Brain microvascular endothelial cell (primary cell): ENCODE results near the gene SLC35E2B.

Experiments used
- DNase-seq: peaks from one replicate; pipeline ENCODE4 v3.0.0-alpha.2; 2020
- H3K27ac ChIP-seq: fragments of 250-450 bp; sonication (Bioruptor Pico); 2 replicates; pipeline ENCODE4 v1.5.1; 2020; ENCODE audit warnings: mild to moderate bottlenecking, moderate library complexity
- H3K27me3 ChIP-seq: fragments of 250-450 bp; sonication (Bioruptor Pico); replicated peaks from 2 replicates; pipeline ENCODE4 v1.5.1; 2020; ENCODE audit warnings: mild to moderate bottlenecking
- H3K36me3 ChIP-seq: fragments of 250-450 bp; sonication (Bioruptor Pico); replicated peaks from 2 replicates; pipeline ENCODE4 v1.5.1; 2020; ENCODE audit warnings: mild to moderate bottlenecking
- H3K4me3 ChIP-seq: 2 replicates; pipeline ENCODE4 v1.5.1; 2011; ENCODE audit warnings: low read depth, mild to moderate bottlenecking, control low read depth, low read length, moderate library complexity
- in situ Hi-C: cut with HindIII; loops from 2 replicates; pipeline ENCODE4 v1.10.0; 2017; ENCODE audit warnings: low sequenced_read_pairs, low pct_ligation_motif_present
- TF ChIP-seq, protein P1 (sequence below): IDR thresholded peaks from 2 replicates; pipeline ENCODE4 v1.5.1; 2011; ENCODE audit warnings: low read depth, mild to moderate bottlenecking, moderate library complexity, low read length, control low read depth, inconsistent platforms; ENCODE audit errors: missing control alignments

SLC35E2B gene

DNA sequence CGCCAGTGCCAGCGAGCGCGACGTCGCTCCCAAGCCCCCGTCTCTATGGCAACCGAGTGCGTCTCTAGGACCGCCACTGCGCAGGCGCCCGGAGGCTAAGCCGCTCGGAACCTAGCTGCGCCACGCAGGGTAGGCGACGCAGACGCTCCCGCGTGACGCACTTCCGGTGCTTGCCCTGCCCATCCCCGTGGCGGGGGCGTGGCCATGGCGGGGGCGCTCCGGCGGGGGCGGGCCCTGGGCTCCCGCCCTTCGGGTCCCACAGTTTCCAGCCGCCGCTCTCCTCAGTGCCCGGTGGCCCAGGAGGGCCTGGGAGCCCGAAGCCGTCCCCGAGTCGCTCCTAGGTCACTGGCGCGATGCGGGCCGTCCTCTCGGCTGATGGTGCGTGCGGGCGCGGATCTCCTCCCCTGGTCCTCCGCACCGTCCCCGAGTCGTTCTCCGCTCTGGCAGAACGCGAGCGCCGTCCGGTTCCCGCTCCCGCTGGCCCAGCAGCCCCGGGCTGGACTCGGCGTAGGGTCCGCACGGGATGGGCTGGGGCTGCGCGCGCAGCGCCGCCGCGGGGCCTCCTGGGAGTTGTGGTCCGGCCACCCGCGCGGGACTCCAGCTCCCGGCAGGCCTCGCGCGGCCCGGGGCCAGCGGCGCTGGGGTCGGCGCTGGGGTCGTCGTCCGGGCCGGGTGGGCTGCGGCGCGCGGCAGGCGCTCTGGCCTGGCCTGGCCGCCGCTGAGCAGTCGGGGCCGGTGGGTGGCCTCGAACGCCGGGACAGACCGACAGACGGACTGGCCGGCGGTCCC lies 77.1 kb downstream of the SLC35E2B start, which contains the start of gene MIB2:
TSS of gene MIB2 (plus strand) at position 245 of the 789 bp plus-strand sequence. CDS start 7,953 bp downstream, outside the sequence.
- Histone ChIP-seq H3K27me3 (no peaks in the 10 kb centered on the region), H3K27ac (peak within 1 kb of the TSS; percentile 100), H3K36me3 (peaks cover 3% of the 10 kb centered on the region), H3K4me3 (peak within 1 kb of the TSS; percentile 89)
- in situ Hi-C loops, result no loop called here
- TF ChIP-seq, protein P1, sequence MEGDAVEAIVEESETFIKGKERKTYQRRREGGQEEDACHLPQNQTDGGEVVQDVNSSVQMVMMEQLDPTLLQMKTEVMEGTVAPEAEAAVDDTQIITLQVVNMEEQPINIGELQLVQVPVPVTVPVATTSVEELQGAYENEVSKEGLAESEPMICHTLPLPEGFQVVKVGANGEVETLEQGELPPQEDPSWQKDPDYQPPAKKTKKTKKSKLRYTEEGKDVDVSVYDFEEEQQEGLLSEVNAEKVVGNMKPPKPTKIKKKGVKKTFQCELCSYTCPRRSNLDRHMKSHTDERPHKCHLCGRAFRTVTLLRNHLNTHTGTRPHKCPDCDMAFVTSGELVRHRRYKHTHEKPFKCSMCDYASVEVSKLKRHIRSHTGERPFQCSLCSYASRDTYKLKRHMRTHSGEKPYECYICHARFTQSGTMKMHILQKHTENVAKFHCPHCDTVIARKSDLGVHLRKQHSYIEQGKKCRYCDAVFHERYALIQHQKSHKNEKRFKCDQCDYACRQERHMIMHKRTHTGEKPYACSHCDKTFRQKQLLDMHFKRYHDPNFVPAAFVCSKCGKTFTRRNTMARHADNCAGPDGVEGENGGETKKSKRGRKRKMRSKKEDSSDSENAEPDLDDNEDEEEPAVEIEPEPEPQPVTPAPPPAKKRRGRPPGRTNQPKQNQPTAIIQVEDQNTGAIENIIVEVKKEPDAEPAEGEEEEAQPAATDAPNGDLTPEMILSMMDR, result no peak
- DNase-seq, result peak; percentile 88

DNA sequence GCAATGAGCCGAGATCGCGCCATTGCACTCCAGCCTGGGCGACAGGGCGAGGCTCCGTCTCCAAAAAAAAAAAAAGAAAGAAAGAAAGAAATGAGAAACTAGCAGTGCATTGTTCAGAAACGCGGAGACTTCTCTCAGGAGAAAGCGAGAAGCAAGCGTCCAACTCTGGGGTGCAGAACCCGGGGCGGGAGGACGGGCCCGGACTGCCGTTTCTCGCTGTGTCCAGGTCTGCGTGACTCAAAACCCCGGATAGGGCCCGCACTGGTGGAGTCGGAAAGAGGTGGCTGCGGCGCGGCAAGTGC lies 77.7 kb downstream of the SLC35E2B start:
- H3K27ac ChIP-seq, result peak overlapping the region; percentile 100
- no peaks in the 10 kb centered on the region for H3K27me3 ChIP-seq
- H3K4me3 ChIP-seq, result peak overlapping the region; percentile 89
- H3K36me3 ChIP-seq, result peaks cover 3% of the 10 kb centered on the region
- no peak for DNase-seq
- in situ Hi-C loops, result no loop called here
- TF ChIP-seq, protein P1, result no peak

DNA sequence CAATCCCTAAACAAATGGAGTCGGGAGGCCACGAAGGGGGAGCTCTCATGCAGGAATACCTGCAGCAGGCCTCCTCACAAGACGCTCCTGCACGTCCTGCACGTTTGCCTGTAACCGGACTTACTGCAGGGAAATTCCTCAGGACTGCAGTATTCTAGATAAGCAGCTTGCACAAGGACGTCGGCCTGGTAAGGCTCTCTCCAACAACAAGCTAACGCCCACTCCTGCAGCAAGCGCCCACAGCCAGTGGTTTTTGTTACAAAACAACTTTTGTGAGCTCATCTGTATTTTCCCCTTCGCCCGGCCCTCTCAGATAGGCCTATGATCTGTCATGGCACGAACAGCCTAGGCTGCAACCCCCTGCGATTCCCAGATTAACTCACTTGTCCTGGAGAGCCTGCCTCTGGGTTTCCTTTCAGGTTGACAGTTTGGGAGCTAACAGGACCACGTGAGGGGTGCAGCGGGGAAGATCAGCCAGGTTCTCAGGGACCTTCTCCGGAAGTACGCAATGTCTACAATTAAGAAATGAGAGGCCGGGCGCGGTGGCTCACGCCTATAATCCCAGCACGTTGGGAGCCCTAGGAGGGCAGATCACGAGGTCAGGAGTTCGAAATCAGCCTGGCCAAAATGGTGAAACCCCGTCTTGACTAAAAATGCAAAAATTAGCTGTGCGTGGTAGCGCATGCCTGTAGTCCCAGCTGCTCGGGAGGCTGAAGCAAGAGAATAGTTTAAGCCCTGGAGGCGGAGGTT lies 78.2 kb downstream of the SLC35E2B start:
- peaks cover 3% of the 10 kb centered on the region for H3K36me3 ChIP-seq
- H3K27me3 ChIP-seq, result no peaks in the 10 kb centered on the region
- H3K4me3 ChIP-seq, result peak overlapping the region; percentile 89
- TF ChIP-seq, protein P1, result no peak
- in situ Hi-C loops, result no loop called here
- peak overlapping the region; percentile 100 for H3K27ac ChIP-seq
- peak; percentile 86 for DNase-seq

DNA sequence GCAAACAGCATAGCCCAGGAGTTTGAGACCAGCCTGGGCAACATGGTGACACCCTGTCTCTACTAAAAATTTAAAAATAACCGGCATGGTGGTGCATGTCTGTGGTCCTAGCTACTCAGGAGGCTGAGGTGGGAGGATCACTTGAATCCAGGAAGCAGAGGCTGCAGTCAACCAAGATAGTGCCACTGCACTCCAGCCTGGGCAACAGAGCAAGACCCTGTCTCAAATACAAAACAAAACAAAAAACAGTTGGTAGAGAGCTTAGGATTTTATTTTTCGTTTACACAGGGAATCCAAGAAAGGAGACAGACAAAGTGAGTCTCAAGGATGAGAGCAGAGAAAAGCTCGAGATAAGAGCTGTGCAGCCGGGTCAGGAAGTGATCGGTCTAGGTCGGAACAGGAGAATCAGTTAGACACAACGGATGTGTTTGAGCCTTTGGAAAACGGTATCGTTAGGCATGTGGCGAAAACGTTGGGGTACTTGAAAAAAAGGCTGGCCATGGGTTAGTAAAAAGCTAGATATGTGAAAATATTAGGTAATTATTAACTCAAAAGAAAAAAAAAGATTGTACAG lies 79.0 kb downstream of the SLC35E2B start:
- DNase-seq, result no peak
- Histone ChIP-seq H3K36me3 (peaks cover 3% of the 10 kb centered on the region), H3K27ac (no peak overlapping the region), H3K4me3 (peak overlapping the region; percentile 89), H3K27me3 (no peaks in the 10 kb centered on the region)
- TF ChIP-seq, protein P1, result no peak
- in situ Hi-C loops, result no loop called here

DNA sequence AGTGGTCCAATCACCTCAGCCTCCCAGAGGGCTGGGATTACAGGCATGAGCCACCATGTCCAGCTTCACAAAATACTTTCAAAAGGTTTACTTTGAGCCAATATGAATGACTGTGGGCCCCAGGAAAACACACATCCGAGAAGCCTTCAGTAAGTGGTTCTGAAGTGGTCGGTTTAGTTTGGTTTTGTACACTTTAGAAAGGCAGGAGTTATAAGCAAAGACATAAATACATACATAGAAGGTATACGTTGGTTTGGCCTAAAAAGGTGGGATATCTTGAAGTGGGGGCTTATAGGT lies 80.5 kb downstream of the SLC35E2B start:
- in situ Hi-C loops, result no loop called here

More for the DNA sequence above, 80.5 kb downstream of the SLC35E2B start:
- no peaks in the 10 kb centered on the region for H3K27me3 ChIP-seq
- H3K4me3 ChIP-seq, result no peak overlapping the region
- no peak overlapping the region for H3K27ac ChIP-seq
- DNase-seq, result no peak
- no peaks in the 10 kb centered on the region for H3K36me3 ChIP-seq
- TF ChIP-seq, protein P1, result no peak
